Vagina (tissue), 2 donors: ENCODE results near the gene PTMA. TPM values are rescaled to one million over a fixed set of nuclear protein-coding genes. Genes with fewer than 3 reads are reported as not detected.
A peak's percentile ranks its signal among the peaks of the same experiment; 100 is the strongest.

Source experiments
- DNase-seq, 2 donors: peaks; one replicate each; pipeline ENCODE4 v3.0.0-alpha.2; 2017; ENCODE audit errors: extremely low spot score in 2 of 2
- H3K27ac ChIP-seq: fragments of 200-600 bp; sonication (generic); one replicate; pipeline ENCODE4 v1.5.1; 2019
- H3K27me3 ChIP-seq: fragments of 200-600 bp; sonication (generic); one replicate; pipeline ENCODE4 v1.5.1; 2019
- H3K36me3 ChIP-seq, 2 donors: fragments of 200-600 bp; sonication (generic); one replicate each; pipeline ENCODE4 v1.5.1; 2017 to 2019
- H3K4me1 ChIP-seq: fragments of 200-600 bp; sonication (generic); one replicate; pipeline ENCODE4 v1.5.1; 2019
- H3K4me3 ChIP-seq, 2 donors: fragments of 200-600 bp; sonication (generic); 1 replicate in 1 of 2; 2 replicates in 1 of 2; pipeline ENCODE4 v1.5.1; 2016 to 2019
- H3K9me3 ChIP-seq: fragments of 200-600 bp; sonication (generic); one replicate; pipeline ENCODE4 v1.5.1; 2019
- POLR2A ChIP-seq, 2 donors: fragments of 450-650 bp; IDR thresholded peaks; one replicate each; pipeline ENCODE4 v1.6.1; 2017; ENCODE audit warnings: antibody characterized with exemption in 2 of 2, mild to moderate bottlenecking in 2 of 2, moderate library complexity in 2 of 2
- POLR2AphosphoS5 ChIP-seq, 2 donors: sonication (generic); formaldehyde crosslinking; IDR thresholded peaks; one replicate each; pipeline ENCODE4 v1.9.0; 2017; ENCODE audit warnings: antibody characterized with exemption in 2 of 2, mild to moderate bottlenecking in 2 of 2, low read depth in 1 of 2; ENCODE audit not compliant: insufficient read depth in 1 of 2
- intact Hi-C: fragments of 100-400 bp; cut with DNase I; formaldehyde crosslinking; loops from one replicate; pipeline ENCODE4 v1.15.1; 2023
- total RNA-seq: library from RNA; depleted of rRNA; stranded (reverse); fragments of >200 nt; gene quantifications from one replicate; pipeline ENCODE4 v1.2.3, GENCODE V29; 2016
- TF ChIP-seq, protein P1 (sequence below), 3 experiments: fragments of 450-650 bp in 2 of 3; fragments of 200-600 bp in 1 of 3; sonication (generic) in 1 of 3; IDR thresholded peaks; one replicate each; pipeline ENCODE4 v1.5.1; 2017 to 2019; ENCODE audit warnings: antibody characterized with exemption in 3 of 3, mild to moderate bottlenecking in 2 of 3, moderate library complexity in 2 of 3

Gene PTMA
- total RNA-seq, 1 donor from 2014 or later: 536 TPM

GRCh38 chr2:231713730-231714638 is 5.7 kb downstream of the PTMA start:
- intact Hi-C loops: loop anchor here (2.0 kb wide), 2 partner anchors 39 to 101 kb away; no protein-coding TSS in a partner anchor
- DNase-seq: no peak
- Histone ChIP-seq H3K27me3 (no peaks in the 10 kb centered on the region), H3K9me3 (no peaks in the 10 kb centered on the region), H3K4me3 (no peak overlapping the region), H3K27ac (peak overlapping the region; percentile 83), H3K36me3 (peaks cover 0 to 15% of the 10 kb centered on the region in 2 donors), H3K4me1 (peaks cover 38% of the 10 kb centered on the region)
- TF ChIP-seq, protein P1, sequence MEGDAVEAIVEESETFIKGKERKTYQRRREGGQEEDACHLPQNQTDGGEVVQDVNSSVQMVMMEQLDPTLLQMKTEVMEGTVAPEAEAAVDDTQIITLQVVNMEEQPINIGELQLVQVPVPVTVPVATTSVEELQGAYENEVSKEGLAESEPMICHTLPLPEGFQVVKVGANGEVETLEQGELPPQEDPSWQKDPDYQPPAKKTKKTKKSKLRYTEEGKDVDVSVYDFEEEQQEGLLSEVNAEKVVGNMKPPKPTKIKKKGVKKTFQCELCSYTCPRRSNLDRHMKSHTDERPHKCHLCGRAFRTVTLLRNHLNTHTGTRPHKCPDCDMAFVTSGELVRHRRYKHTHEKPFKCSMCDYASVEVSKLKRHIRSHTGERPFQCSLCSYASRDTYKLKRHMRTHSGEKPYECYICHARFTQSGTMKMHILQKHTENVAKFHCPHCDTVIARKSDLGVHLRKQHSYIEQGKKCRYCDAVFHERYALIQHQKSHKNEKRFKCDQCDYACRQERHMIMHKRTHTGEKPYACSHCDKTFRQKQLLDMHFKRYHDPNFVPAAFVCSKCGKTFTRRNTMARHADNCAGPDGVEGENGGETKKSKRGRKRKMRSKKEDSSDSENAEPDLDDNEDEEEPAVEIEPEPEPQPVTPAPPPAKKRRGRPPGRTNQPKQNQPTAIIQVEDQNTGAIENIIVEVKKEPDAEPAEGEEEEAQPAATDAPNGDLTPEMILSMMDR (IDR thresholded peaks at IDR 0.05): peak; percentile 89 to 93 (median 90)
- peak in 1 of 2 donors; percentile 51 for TF ChIP-seq POLR2AphosphoS5 (IDR thresholded peaks at IDR 0.05; ENCODE audit: insufficient read depth in 1 of 2, low read depth in 1 of 2)
- no peak for TF ChIP-seq POLR2A (IDR thresholded peaks at IDR 0.05)

- Histone ChIP-seq H3K9me3 (no peaks in the 10 kb centered on the region), H3K36me3 (peaks cover 0 to 15% of the 10 kb centered on the region in 2 donors), H3K4me1 (peaks cover 38% of the 10 kb centered on the region), H3K4me3 (no peak overlapping the region), H3K27me3 (no peaks in the 10 kb centered on the region), H3K27ac (peak overlapping the region; percentile 83)
- intact Hi-C loops: loop anchor here (2.0 kb wide), 1 partner anchor 102 kb away; no protein-coding TSS in a partner anchor
- DNase-seq: no peak
- TF ChIP-seq POLR2A (IDR thresholded peaks at IDR 0.05) (no peak), POLR2AphosphoS5 (IDR thresholded peaks at IDR 0.05; ENCODE audit: insufficient read depth in 1 of 2, low read depth in 1 of 2) (no peak)
- TF ChIP-seq, protein P1 (IDR thresholded peaks at IDR 0.05): peak; percentile 89 to 98 (median 92)
Measured at GRCh38 chr2:231714639-231715498, 6.5 kb downstream of the PTMA start.

DNA sequence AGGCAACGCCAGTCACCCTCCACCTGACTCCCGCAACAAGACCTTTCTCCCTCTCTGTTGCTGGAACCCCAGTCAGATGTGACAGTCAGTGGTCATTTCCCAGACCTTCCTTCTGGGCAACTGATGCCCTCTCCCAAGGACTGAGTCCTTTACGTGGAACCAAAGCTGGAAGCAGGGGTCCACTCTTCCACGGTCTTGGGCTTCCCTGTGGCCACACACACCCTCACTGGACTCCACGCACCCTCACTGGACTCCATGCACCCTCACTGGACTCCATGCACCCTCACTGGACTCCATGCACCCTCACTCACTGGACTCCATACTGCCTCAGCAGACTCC is 7.1 kb downstream of the PTMA start:
- intact Hi-C loops: loop anchor here (2.0 kb wide), 1 partner anchor 103 kb away; no protein-coding TSS in a partner anchor
- no peak overlapping the region for H3K4me3 ChIP-seq
- H3K9me3 ChIP-seq: no peaks in the 10 kb centered on the region
- peak overlapping the region; percentile 83 for H3K27ac ChIP-seq
- no peak for DNase-seq
- no peaks in the 10 kb centered on the region for H3K27me3 ChIP-seq
- peaks cover 37% of the 10 kb centered on the region for H3K4me1 ChIP-seq
- H3K36me3 ChIP-seq: peaks cover 0 to 15% of the 10 kb centered on the region in 2 donors
- TF ChIP-seq POLR2AphosphoS5 (IDR thresholded peaks at IDR 0.05; ENCODE audit: insufficient read depth in 1 of 2, low read depth in 1 of 2) (no peak), POLR2A (IDR thresholded peaks at IDR 0.05) (no peak)
- TF ChIP-seq, protein P1 (IDR thresholded peaks at IDR 0.05): no peak

DNA sequence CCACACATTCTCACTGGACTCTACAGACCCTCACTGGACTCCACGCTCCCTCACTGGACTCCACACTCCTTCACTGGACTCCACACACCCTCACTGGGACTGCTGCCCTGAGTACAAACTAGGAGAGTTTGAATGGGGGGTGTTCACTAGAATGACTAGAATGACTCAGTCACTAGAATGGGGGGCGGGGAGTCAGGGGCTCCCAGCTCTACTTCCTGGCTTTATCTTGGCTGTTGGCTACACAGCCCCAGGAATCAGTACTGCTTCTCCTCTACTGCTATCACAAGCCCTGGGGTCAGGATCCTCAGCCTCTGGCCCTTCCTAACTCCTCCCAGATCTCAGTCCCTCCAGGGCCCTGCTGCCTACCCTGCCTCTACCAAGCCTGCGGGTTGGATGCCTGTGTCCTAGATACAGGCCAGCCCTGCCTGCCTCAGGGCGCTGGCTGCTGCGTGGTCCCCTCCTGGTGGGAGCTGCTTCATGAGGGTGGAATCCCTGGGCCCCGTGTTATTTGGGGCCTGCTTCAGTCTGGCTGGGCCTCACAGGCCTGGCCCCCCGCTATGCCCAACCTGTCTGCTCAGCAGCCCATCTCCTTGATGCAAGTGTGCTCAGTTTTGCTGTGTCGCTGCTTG is 7.8 kb downstream of the PTMA start:
- H3K27ac ChIP-seq: no peak overlapping the region
- TF ChIP-seq, protein P1 (IDR thresholded peaks at IDR 0.05): no peak
- TF ChIP-seq POLR2A (IDR thresholded peaks at IDR 0.05): no peak
- TF ChIP-seq POLR2AphosphoS5 (IDR thresholded peaks at IDR 0.05; ENCODE audit: insufficient read depth in 1 of 2, low read depth in 1 of 2): no peak
- H3K36me3 ChIP-seq: peaks cover 0 to 15% of the 10 kb centered on the region in 2 donors
- intact Hi-C loops: loop anchor here (2.0 kb wide), 1 partner anchor 103 kb away; no protein-coding TSS in a partner anchor
- DNase-seq: no peak
- H3K4me1 ChIP-seq: peaks cover 31% of the 10 kb centered on the region
- no peaks in the 10 kb centered on the region for H3K27me3 ChIP-seq
- H3K4me3 ChIP-seq: no peak overlapping the region
- H3K9me3 ChIP-seq: no peaks in the 10 kb centered on the region
